HEK293 (cell line): ENCODE results near the gene KIFAP3.

Source experiments
- CTCF ChIP-seq: fragments of 450-650 bp; formaldehyde crosslinking; IDR thresholded peaks from 2 replicates; pipeline ENCODE4 v1.5.1; 2016; ENCODE audit warnings: missing biosample characterization, missing genetic modification characterization
- GLIS1 ChIP-seq: fragments of 450-650 bp; formaldehyde crosslinking; IDR thresholded peaks from 2 replicates; pipeline ENCODE4 v1.5.1; 2016; ENCODE audit warnings: missing biosample characterization, missing genetic modification characterization
- RBAK ChIP-seq: fragments of 450-650 bp; formaldehyde crosslinking; IDR thresholded peaks from 2 replicates; pipeline ENCODE4 v1.5.1; 2016; ENCODE audit warnings: missing biosample characterization, missing genetic modification characterization
- SP3 ChIP-seq: fragments of 450-650 bp; formaldehyde crosslinking; IDR thresholded peaks from 2 replicates; pipeline ENCODE4 v1.5.1; 2016; ENCODE audit warnings: missing biosample characterization, missing genetic modification characterization
- TRIM28 ChIP-seq: IDR thresholded peaks from 2 replicates; pipeline ENCODE4 v1.6.1; 2011; ENCODE audit warnings: low read length, control low read depth, borderline replicate concordance
- YY1 ChIP-seq: fragments of 450-650 bp; formaldehyde crosslinking; IDR thresholded peaks from 2 replicates; pipeline ENCODE4 v1.5.1; 2018; ENCODE audit warnings: missing biosample characterization, missing genetic modification characterization
- ZBTB20 ChIP-seq: fragments of 450-650 bp; formaldehyde crosslinking; IDR thresholded peaks from 2 replicates; pipeline ENCODE4 v1.5.1; 2016; ENCODE audit warnings: missing biosample characterization, missing genetic modification characterization
- ZNF146 ChIP-seq: fragments of 450-650 bp; formaldehyde crosslinking; IDR thresholded peaks from 2 replicates; pipeline ENCODE4 v1.5.1; 2016; ENCODE audit warnings: missing biosample characterization, missing genetic modification characterization
- ZNF571 ChIP-seq: fragments of 450-650 bp; formaldehyde crosslinking; IDR thresholded peaks from 2 replicates; pipeline ENCODE4 v1.5.0; 2017; ENCODE audit warnings: missing biosample characterization, missing genetic modification characterization
- TF ChIP-seq, protein P1 (sequence below): fragments of 450-650 bp; formaldehyde crosslinking; optimal IDR thresholded peaks from 2 replicates; pipeline ENCODE3; 2016; ENCODE audit warnings: missing biosample characterization, mild to moderate bottlenecking, missing genetic modification characterization
- TF ChIP-seq, protein P2 (sequence below): fragments of 450-650 bp; formaldehyde crosslinking; IDR thresholded peaks from 2 replicates; pipeline ENCODE4 v1.5.1; 2016; ENCODE audit warnings: missing biosample characterization, missing genetic modification characterization

GRCh38 chr1:169878498-169878897 is 196.0 kb downstream of the KIFAP3 start:
- TF ChIP-seq SP3: no peak
- TF ChIP-seq, protein P1, sequence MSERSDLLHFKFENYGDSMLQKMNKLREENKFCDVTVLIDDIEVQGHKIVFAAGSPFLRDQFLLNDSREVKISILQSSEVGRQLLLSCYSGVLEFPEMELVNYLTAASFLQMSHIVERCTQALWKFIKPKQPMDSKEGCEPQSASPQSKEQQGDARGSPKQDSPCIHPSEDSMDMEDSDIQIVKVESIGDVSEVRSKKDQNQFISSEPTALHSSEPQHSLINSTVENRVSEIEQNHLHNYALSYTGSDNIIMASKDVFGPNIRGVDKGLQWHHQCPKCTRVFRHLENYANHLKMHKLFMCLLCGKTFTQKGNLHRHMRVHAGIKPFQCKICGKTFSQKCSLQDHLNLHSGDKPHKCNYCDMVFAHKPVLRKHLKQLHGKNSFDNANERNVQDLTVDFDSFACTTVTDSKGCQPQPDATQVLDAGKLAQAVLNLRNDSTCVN (tag by site-specific recombination): no peak
- no peak for TF ChIP-seq GLIS1 (tag by site-specific recombination)
- TF ChIP-seq, protein P2, sequence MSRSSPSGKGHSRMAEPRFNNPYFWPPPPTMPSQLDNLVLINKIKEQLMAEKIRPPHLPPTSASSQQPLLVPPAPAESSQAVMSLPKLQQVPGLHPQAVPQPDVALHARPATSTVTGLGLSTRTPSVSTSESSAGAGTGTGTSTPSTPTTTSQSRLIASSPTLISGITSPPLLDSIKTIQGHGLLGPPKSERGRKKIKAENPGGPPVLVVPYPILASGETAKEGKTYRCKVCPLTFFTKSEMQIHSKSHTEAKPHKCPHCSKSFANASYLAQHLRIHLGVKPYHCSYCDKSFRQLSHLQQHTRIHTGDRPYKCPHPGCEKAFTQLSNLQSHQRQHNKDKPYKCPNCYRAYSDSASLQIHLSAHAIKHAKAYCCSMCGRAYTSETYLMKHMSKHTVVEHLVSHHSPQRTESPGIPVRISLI: no peak
- TF ChIP-seq YY1 (tag by site-specific recombination): no peak
- TF ChIP-seq ZNF571: no peak
- TF ChIP-seq RBAK (tag by site-specific recombination): no peak
- TF ChIP-seq ZNF146 (tag by site-specific recombination): no peak
- no peak for TF ChIP-seq CTCF
- no peak for TF ChIP-seq TRIM28
- no peak for TF ChIP-seq ZBTB20 (tag by site-specific recombination)
